ENCODE data around the gene MED17. TPM values are rescaled to one million over a fixed set of nuclear protein-coding genes. Genes with fewer than 3 reads are reported as not detected.
"Not testable (repeated sequence)": the region's sequence is repeated elsewhere in the genome, so short reads cannot be mapped to it uniquely, and the experiment has no call there.

The MED17 gene
- total RNA-seq, 1 donor from 2014 or later: 21.0 TPM

DNA sequence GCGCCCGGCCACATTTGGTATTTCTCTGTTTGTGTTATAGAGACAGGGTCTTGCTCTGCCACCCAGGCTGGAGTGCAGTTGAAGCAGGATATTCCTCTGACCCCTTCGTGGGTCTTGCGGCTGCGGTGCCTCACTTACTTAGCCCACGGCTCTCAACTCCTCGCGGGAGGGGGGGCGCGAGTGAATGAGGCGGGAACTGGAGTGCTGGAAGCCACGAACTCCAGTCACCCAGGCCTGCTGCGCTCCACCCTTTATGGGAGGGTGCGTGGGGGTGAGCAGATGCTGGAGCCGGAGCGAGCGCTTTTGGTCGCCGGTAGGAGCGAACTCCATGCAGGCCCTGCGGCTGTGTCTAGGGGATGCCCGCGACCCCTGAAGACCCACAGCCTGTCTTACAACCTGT is 40.8 kb upstream of the MED17 start:
- Histone ChIP-seq H3K27ac (replicated peaks) (no peak overlapping the region), H3K27me3 (ENCODE audit: low read depth) (no peaks in the 10 kb centered on the region), H3K9me3 (replicated peaks) (no peaks in the 10 kb centered on the region), H3K36me3 (peaks cover 15% of the 10 kb centered on the region), H3K4me1 (peaks cover 76% of the 10 kb centered on the region), H3K4me3 (no peak overlapping the region)
- TF ChIP-seq, protein P1, sequence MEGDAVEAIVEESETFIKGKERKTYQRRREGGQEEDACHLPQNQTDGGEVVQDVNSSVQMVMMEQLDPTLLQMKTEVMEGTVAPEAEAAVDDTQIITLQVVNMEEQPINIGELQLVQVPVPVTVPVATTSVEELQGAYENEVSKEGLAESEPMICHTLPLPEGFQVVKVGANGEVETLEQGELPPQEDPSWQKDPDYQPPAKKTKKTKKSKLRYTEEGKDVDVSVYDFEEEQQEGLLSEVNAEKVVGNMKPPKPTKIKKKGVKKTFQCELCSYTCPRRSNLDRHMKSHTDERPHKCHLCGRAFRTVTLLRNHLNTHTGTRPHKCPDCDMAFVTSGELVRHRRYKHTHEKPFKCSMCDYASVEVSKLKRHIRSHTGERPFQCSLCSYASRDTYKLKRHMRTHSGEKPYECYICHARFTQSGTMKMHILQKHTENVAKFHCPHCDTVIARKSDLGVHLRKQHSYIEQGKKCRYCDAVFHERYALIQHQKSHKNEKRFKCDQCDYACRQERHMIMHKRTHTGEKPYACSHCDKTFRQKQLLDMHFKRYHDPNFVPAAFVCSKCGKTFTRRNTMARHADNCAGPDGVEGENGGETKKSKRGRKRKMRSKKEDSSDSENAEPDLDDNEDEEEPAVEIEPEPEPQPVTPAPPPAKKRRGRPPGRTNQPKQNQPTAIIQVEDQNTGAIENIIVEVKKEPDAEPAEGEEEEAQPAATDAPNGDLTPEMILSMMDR (IDR thresholded peaks at IDR 0.05; ENCODE audit: borderline replicate concordance): no peak
- no peak for DNase-seq
- intact Hi-C loops (cut with micrococcal nuclease): no loop called here

DNA sequence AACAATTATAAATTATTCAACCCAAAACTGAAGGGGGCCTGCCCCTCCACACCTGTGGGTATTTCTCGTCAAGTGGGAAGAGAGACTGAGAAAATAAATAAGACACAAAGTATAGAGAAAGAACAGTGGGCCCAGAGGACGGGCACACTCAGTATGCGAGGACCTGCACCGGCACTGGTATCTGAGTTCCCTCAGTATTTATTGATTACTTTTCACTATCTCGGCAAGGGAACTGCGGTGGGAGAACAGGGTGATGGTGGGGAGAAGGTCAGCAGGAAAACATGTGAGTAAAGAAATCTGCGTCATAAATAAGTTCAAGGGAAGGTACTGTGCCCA is 39.4 kb upstream of the MED17 start:
- Histone ChIP-seq H3K4me3 (peak overlapping the region; percentile 28), H3K4me1 (peaks cover 63% of the 10 kb centered on the region), H3K36me3 (peaks cover 12% of the 10 kb centered on the region), H3K27ac (replicated peaks) (peak overlapping the region; percentile 77), H3K27me3 (ENCODE audit: low read depth) (no peaks in the 10 kb centered on the region), H3K9me3 (replicated peaks) (no peaks in the 10 kb centered on the region)
- intact Hi-C loops (cut with micrococcal nuclease): no loop called here
- TF ChIP-seq, protein P1 (IDR thresholded peaks at IDR 0.05; ENCODE audit: borderline replicate concordance): no peak
- DNase-seq: no peak

DNA sequence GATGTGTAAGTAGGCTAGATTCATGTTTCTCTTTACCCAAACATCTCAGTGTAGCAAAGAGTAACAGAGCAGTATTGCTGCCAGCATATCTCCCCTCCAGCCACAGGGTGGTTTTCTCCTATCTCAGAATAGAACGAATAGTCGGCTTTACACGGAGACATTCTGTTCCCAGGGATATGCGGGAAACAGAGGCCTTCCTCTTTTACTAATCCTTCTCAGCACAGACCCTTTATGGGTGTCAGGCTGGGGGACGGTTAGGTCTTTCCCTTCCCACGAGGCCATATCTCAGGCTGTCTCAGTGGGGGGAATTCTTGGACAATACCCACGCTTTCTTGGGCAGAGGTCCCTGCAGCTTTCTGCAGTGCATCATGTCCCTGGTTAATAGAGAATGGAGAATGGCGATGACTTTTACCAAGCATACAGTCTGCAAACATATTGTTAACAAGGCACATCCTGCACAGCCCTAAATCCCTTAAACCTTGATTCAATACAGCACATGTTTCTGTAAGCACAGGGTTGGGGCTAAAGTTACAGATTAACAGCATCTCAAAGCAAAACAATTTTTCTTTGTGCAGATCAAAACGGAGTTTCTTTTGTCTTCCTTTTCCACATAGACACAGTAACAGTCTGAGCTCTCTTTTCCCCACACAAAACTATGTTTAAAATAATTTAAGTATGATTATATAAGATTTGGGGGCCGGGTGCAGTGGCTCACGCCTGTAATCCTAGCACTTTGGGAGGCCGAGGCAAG is 38.9 kb upstream of the MED17 start:
- peaks cover 57% of the 10 kb centered on the region for H3K4me1 ChIP-seq
- DNase-seq; H3K9me3 ChIP-seq (replicated peaks); intact Hi-C loops (cut with micrococcal nuclease); H3K27me3 ChIP-seq (ENCODE audit: low read depth): not testable (repeated sequence)
- peaks cover 17% of the 10 kb centered on the region for H3K36me3 ChIP-seq
- H3K27ac ChIP-seq (replicated peaks): peak overlapping the region; percentile 77
- H3K4me3 ChIP-seq: peak overlapping the region; percentile 28

DNA sequence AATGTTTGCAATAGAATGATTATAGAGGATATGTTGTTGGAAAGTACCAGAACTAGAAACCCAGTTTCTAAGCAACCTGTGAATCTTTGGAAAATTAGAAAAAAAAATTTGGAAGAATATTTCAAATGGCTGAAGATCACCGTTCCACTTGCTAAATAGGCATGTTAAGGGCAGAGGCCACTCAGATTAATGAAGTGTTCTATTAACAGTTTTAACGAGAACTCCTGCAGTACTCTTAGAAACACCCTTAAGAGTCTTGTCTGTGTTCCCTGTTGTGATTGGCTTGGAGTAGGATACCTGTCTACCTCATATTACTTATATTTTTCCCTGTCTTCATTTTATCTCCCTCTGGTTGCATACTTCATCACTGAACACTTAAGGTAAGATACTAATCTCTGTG is 38.0 kb upstream of the MED17 start:
- peaks cover 48% of the 10 kb centered on the region for H3K4me1 ChIP-seq
- H3K4me3 ChIP-seq: no peak overlapping the region
- peaks cover 26% of the 10 kb centered on the region for H3K36me3 ChIP-seq
- TF ChIP-seq, protein P1 (IDR thresholded peaks at IDR 0.05; ENCODE audit: borderline replicate concordance): no peak
- intact Hi-C loops (cut with micrococcal nuclease): no loop called here
- H3K27ac ChIP-seq (replicated peaks): peak overlapping the region; percentile 77
- no peaks in the 10 kb centered on the region for H3K9me3 ChIP-seq (replicated peaks)
- H3K27me3 ChIP-seq (ENCODE audit: low read depth): no peaks in the 10 kb centered on the region
- DNase-seq: no peak

DNA sequence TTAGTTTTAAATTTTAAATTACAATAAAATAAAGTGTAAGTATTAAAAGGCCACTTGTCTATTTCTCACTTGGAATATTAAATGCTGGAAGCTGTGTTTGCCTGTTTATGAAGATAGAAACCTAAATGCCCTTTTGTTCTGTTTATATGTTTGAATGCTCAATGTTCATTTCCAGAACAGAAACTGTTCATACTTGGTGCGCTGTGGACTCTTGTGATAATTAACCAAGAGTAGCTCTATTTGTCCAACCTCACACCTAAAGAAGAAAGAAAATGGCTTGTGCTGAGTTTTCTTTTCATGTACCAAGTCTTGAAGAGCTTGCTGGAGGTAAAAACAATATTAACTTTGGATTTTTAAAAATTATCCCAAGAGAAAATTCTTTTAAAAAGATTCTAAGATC is 37.0 kb upstream of the MED17 start:
- Histone ChIP-seq H3K4me1 (peaks cover 43% of the 10 kb centered on the region), H3K27ac (replicated peaks) (no peak overlapping the region), H3K9me3 (replicated peaks) (no peaks in the 10 kb centered on the region), H3K4me3 (no peak overlapping the region), H3K36me3 (peaks cover 32% of the 10 kb centered on the region), H3K27me3 (ENCODE audit: low read depth) (no peaks in the 10 kb centered on the region)
- intact Hi-C loops (cut with micrococcal nuclease): no loop called here
- no peak for DNase-seq
- TF ChIP-seq, protein P1 (IDR thresholded peaks at IDR 0.05; ENCODE audit: borderline replicate concordance): no peak

DNA sequence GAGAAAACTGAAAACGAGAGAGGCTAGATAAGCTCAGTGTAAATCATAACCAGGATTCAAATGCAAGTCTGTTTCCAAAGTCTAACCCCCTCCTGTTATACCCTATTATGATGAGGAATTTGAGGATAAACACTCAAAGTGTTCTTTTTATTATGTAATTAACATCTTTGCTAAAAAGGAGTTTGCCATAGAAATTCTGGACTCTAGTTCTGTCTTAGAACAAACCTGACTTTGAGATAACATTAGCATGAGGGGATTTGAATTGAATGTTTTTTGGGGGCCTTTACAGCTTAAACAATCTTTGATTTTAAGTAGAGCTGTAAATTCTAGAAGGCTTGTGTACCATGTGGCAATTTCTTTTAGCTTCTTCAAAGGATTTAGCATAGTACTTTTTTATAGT is 33.1 kb upstream of the MED17 start:
- no peak for DNase-seq
- intact Hi-C loops (cut with micrococcal nuclease): no loop called here
- Histone ChIP-seq H3K4me3 (no peak overlapping the region), H3K9me3 (replicated peaks) (no peaks in the 10 kb centered on the region), H3K27me3 (ENCODE audit: low read depth) (no peaks in the 10 kb centered on the region), H3K4me1 (peaks cover 8% of the 10 kb centered on the region), H3K27ac (replicated peaks) (no peak overlapping the region), H3K36me3 (peaks cover 61% of the 10 kb centered on the region)
- TF ChIP-seq, protein P1 (IDR thresholded peaks at IDR 0.05; ENCODE audit: borderline replicate concordance): no peak

All from left ventricle myocardium inferior (tissue), 1 donor.